Renal cortex interstitium (tissue), 11 donors: ENCODE results near the gene MYB. TPM values are rescaled to one million over a fixed set of nuclear protein-coding genes. Genes with fewer than 3 reads are reported as not detected.
A peak's percentile ranks its signal among the peaks of the same experiment; 100 is the strongest.
"Not testable (repeated sequence)": the region's sequence is repeated elsewhere in the genome, so short reads cannot be mapped to it uniquely, and the experiment has no call there.

ENCODE experiments used
- DNase-seq, 11 donors: peaks; one replicate each; pipeline ENCODE4 v3.0.0-alpha.2; 2013; ENCODE audit warnings: low read depth in 9 of 11, low spot score in 4 of 11; ENCODE audit errors: extremely low read depth in 1 of 11
- polyA plus RNA-seq, 3 donors: library from polyadenylated mRNA; unstranded; fragments of 120-200 nt; gene quantifications; one replicate each; pipeline ENCODE4 v1.2.1, GENCODE V29; 2013; ENCODE audit not compliant: insufficient read length in 3 of 3

The MYB gene
- polyA plus RNA-seq, 3 donors, result 3.9 to 5.5 (median 5.2) TPM

DNA sequence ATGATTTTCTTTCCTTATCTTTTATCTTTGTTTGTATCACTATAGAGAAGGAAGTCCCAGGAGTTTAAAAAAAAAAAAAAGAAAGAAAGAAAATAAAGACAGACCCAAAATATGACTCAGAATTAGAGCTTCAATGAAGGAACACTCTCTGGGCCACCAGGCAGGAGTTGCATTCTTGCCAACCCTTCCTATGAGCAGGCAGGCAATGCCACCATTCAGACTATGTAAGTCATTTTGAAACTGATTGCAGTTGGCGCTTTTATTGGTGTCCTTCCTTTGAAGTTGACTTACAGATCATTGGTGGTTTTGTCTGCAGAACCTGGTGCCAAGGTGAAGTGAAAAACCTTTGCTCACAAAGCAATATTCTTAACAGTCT, 50.3 kb downstream of the MYB start:
- DNase-seq, result no peak

DNA sequence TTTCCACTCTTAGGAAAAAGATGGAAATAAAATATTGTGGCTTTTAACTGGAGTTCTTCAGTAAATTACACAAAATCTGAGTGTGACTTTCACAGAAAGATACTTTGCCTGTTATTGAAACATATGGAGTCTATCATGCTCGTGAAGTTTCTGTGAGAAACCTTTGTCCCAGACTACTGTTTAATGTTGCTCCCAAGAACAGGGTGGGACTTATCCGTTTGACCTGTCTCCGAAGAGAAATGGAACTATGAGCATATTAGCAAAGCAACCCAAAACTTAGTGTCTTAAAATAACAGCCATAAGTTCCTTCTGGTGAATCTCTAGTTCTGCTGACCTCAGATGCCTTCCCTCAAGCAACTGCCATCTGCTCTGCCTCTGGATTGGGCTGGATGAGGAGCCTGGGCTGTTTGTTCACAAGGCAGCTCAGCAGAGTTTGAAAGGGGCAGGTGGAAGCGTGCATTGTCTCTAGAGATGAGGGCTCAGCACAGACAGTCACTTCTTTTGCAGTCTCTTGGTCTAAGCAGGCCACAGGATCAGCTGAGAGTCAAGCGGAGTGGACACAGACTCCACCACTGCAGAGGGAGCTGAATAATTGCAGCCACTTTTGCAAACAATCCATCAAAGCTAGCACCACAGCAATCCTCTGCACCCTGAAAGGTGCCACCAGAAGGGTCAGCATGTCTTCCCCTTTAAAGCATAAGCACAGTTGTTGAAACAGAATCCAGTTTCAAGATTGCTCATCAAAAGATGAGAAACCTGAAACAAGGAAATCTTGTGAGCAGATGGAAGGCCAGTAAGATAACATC, 52.8 kb downstream of the MYB start:
- DNase-seq, result peak in 5 of 11 donors; percentile 1 to 11 (median 8)

GRCh38 chr6:135234492-135234780, 53.3 kb downstream of the MYB start:
- no peak for DNase-seq

DNA sequence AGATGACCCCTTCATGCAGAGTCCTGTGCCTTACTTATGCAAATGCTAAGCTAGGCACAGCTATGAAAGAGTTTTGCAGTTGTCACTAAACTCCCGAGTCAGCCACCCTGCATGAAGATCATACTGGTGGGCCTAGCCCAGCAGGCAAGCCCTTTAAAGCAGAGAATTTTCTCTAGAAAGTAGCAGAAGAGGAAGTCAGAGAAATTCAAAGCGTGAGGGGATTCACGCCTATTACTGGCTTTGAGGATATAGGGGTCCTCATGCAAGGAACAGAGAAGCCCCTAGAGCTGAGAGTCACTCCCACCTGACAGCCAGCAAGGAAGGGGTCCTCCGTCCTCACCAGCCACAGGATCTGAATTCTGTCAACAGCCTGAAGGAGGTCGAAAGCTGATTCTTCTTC, 54.6 kb downstream of the MYB start:
- DNase-seq, result no peak

DNA sequence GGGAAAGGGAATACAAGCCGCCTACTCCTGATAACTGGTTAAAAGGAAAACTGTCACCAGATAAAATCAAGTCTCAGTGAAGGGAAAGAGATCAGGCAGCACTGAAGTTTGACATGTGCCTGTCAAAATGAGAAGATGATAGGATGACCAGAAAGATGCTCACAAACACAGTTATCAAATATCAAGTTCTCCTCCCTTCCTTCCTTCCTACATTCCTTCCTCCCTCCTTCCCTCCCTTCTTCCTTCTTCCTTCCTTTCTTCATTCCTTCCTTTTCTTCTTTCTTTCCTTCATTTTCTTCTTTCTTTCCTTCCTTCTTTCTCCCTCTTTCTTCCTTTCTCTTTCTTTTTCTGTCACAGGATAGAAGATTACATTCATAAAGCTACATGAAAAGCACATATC, 55.2 kb downstream of the MYB start:
- DNase-seq, result no peak

GRCh38 chr6:135236732-135237131, 55.6 kb downstream of the MYB start:
- no peak for DNase-seq

- no peak for DNase-seq
Measured at GRCh38 chr6:135240711-135241110, 59.6 kb downstream of the MYB start.

- DNase-seq, result no peak
Measured at GRCh38 chr6:135243871-135244796, 63.0 kb downstream of the MYB start.

DNA sequence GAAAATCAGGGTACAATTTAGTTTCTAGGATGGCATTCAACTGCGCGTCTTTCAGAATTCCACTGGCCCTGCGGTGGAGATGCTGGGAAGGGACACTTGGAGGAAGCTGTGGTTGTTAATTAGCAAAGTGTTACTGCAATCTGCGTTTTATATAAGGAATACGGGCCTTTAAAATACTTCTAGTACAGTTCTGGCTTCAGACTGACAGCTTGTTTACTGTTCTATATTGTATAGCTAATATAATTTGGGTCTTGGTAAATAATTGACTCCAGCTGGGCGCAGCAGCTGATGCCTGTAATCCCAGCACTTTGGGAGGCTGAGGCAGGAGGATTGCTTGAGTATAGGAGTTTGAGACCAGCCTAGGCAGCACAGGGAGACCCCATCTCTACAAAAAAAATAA, 63.7 kb downstream of the MYB start:
- DNase-seq, result no peak

- DNase-seq, result not testable (repeated sequence)
Measured at GRCh38 chr6:135246412-135247012, 65.4 kb downstream of the MYB start.

GRCh38 chr6:135250234-135250633, 69.1 kb downstream of the MYB start:
- DNase-seq, result no peak

DNA sequence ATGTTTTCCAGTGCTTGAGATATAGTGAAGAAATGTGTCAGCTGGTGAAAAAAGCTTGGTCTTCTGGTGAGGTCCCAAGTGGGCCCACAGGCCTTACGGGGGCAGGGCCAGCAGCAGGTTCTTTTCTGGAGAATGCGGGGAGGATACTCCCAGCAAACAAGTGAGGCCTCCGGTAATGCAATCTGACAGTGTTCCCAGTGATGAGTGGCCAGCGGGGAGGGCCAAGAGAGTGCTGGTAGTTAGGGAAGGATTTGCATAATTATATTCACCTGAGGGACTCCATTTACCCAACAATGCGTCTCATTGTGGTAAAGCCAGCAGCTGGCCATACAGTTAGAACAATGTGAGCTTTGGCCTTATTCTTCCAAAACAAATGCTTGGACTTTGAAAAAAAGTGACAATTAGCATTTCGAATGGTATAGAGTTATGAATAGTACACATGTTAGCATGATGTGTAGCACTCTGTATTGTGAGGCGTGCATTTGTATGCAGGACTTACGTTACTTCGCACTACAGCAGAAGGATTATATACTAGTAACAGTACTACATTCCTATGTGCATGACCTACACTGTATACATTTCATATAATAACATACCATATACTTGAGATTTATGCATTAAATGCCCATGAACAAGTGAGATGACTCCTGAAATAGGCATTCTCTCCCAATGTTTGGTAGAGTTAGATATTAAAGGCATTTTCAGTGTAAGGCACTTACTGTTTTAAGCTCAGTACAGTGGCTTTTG, 69.8 kb downstream of the MYB start:
- no peak for DNase-seq

GRCh38 chr6:135251498-135252441, 70.7 kb downstream of the MYB start:
- no peak for DNase-seq

GRCh38 chr6:135254471-135254870, 73.4 kb downstream of the MYB start:
- DNase-seq, result no peak

GRCh38 chr6:135256866-135257265, 75.8 kb downstream of the MYB start:
- no peak for DNase-seq

GRCh38 chr6:135257631-135258405, 76.7 kb downstream of the MYB start:
- no peak for DNase-seq

DNA sequence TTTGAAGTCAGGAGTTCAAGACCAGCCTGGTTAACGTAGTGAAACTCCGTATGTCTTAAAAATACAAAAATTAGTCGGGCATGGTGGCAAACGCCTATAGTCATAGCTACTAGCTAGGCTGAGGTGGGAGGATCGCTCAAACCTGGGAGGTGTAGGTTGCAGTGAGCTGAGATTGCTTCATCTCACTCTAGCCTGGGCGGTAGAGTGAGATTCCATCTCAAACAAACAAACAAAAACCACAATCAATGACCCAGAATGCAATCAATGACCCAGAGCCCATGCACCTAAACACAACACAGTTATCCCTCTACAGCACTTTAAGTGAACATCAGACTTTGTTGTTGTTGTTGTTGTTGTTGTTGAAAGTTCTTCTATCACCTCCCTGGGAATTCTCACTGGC, 77.9 kb downstream of the MYB start:
- no peak for DNase-seq

DNA sequence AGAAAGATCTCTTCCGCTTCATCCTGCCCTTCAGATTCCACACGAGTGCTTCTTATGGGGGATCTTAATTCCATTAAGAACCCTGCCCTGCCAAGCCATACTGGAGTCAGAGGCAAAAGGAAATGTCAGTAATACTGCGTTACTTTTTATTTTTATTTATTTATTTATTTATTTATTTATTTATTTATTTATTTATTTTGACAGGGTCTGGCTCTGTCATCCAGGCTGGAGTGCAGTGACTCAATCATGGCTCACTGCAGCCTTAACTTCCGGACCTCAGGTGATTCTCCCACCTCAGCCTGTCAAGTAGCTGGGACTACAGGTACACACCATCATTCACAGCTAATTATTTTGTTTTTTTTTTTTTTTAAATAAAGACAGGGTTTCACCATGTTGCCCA, 79.5 kb downstream of the MYB start:
- no peak for DNase-seq
